NCI-H187 (cell line): ENCODE measurements around the gene TMEM178B.
"Not testable (repeated sequence)": the region's sequence is repeated elsewhere in the genome, so short reads cannot be mapped to it uniquely, and the experiment has no call there.

Experiments
- DNase-seq, 2 experiments: peaks; one replicate each; lab custom pipeline; 2025; lab: John Stamatoyannopoulos, UW

Gene TMEM178B

DNA sequence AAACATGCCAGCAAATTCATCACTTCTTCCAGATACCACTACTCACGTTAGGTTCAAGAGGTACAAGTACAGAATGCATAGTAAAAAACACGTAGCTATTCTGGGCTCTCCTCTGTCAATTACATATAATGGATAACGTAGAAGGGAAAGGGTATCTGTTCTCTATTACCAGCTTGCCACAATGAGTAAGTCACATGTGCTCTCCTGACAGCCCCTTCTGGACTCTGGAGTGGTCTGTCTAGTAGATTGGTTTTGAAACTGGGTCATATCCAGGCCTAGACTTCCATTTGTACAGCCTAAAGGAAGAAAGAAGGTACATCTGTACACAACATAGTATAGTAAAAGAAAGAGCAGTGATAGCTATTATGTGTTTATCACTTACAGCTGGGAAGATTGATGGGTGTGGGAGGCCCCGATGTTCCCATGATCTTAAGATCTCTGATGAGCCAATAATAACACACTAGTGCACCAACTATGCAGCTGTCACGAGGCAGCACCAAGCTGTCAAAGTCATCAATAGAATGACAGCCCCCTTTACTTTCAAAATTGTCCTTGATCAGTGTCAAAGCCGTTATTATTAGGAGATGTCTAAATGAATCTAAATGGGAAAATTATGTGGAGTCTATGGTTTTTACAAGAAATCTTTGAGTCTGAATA is 315.4 kb downstream of the TMEM178B start:
- DNase-seq = no peak

DNA sequence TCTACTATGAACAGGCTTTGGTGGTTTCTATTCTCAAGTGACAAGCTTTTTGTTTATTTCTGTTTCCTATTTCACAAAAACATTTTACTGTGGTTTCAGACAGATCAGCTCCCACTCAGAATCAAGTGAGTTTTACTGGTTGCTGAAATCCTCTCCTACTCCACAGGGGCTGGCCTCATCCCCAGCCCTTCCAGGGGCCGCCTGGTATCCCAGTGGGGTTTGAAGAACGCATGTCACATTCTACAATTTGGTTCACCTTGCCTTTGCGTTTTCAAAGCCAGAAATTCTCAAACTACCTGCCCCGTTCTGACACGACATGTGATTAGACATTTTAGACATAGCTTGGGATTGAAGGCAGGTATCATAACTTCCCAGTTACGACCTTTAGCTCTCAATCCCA is 316.5 kb downstream of the TMEM178B start:
- DNase-seq = no peak

DNA sequence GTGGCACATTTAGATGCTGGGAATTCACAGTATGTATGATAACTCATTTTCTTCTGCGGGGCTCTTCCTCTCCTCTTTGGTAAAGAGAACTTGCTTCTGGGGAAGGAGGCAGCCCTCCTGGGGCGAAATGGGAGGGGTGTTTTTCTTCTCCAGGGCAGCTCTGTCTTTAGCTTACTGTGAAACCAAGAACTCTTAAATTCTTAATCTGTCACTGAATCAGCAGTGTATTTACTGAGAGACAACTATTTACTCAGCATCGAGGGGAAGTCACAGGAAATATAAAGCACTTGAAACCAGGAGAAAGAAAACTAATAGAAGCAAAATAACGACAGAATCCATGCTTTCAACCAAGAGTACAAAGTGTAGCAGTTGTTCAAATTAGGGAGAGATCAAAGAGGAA is 319.2 kb downstream of the TMEM178B start:
- DNase-seq = no peak

DNA sequence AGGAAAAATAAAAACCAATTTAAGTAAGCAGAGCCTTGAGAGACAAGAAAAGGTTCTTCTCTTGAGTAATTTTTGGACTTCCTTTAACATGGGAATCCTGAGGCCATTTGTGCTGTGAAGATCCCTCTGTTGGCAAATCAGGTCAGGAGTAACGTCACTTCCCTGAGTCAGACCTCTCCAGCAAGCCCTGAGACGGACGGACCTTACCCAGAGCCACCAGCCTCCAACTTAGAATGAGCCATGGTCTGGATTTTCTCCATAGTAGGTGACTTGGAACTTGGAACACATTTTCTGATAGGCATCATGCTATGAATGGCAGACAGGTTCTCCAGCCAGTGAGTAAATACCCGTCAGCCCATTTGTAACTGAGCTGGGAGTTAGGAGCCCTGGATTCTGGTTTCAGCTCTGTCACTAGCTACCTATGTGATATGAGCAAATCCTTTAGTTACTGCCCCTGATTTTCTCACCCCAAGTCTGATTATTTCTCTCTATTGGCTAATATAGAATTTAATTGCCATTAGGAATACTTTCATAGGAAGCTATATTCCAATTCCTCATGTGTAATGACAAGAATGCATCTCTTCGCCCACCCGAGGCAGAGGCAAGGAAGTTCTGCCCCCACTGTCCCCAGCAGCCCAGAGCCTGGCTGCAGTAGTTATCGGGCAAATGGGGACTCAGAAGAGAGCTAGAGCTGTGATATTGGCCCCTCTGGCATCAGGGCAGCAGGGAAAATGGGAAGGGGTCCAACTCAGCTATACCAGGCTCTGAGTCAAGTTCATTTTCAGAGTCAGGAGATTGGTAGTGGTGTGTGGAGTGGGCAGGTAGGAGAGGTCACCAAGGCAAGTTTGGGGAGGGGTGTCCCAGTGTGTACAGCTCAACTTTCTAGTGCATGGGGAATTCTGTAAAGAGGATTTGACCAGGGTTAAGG is 323.6 kb downstream of the TMEM178B start:
- no peak for DNase-seq

DNA sequence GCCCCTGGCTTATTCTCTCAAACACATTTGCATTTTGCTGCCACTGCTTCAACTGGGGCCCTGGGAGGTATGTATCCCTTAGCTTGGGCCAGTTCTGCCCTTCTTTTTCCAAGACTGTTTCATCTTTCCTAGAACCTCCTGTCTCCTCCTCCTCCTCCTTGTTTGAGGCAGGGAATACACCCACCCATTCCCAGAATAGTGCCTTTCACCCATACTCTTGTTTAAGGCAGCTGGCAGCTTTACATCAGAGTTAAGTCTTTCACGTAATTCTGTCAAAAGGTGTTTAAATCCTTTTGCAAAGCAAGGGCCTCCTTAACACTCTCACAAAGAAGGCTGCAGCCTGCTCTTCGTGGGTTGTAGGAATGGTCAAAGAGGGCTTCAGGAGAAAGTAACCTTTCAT is 326.5 kb downstream of the TMEM178B start:
- DNase-seq = no peak

DNA sequence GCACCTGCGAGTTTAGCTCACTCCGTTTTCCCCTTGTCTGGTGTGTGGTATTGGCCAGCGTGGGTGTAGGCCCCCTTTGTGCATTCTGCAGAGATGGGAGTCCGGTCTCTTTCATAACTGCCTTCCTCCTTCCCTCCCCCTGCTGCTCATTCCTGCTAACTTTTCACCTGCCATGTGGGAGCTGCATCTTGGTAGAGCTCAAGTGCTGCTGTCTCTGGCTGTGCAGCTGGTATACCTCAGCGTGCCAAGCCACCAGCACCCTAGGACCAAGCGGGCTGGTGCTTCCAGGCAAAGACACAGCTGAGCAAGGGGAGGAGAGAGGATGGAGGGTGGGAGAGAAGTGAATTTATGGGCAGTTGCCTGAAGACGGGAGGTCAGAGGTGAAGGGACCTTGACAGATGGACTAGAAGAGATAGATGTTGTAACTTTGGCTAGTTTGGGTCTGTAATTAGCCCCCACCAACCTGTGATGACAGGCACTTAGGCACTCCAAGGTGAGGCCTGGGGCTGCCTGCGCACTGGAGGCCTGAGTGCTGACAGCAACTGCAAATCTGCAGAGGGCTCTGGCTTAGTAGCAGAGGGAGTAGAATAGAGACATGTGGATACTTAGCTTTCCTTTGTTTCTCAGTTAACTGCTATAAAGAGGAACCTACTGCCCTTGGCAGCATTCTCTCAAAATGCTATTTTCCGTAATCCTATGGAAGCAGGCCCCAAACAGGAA is 328.6 kb downstream of the TMEM178B start:
- no peak for DNase-seq

DNA sequence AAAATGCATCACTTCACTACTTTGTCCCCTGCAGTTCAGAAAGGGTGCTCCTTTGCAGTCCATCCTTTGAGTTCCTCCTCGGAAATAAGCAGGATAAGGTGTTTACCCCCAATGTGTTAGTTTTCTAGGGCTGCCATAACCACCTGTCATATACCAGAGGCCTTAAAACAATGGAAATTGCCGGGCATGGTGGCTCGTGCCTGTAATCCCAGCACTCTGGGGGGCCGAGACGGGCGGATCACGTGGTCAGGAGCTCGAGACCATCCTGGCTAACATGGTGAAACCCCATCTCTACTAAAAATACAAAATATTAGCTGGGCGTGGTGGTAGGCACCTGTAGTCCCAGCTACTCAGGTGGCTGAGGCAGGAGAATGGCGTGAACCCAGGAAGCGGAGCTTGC is 330.0 kb downstream of the TMEM178B start:
- DNase-seq = not testable (repeated sequence)

DNA sequence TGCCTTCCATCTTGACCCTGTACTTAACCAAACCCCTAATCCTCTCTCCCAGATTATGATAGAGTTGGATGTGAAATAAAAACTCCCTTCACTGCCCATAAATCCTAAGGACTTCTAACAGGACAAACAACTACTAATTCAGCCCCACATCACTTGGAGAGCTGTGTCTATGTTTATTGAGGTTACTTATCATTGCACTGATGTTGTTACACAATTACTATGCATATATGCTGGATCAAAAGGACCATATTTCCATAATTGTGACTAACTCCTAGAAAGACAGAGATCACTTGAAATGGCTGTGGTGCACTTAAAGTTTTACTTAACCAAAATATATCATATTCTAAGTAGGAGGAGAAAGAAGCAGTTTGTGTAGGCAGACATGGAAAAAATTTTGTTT is 332.5 kb downstream of the TMEM178B start:
- DNase-seq = no peak

DNA sequence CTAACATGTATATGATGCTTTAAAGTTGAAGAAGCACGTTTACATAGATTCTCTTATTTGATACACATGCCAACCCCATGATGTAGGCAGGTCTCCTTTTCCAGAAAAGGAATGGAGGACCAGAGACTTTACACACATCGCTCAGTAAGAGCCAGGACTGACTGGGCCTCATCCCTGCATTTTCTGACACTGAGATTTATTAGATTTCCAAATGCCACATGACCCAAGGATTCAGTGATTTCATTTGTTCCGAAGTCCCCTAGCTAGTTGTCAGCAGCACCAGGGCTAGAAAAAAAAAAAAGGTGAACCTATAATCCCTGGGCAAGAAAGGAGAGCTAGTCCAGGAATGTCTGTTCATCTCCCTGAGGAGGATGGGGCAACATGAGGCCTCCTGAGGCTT is 334.0 kb downstream of the TMEM178B start:
- no peak for DNase-seq

DNA sequence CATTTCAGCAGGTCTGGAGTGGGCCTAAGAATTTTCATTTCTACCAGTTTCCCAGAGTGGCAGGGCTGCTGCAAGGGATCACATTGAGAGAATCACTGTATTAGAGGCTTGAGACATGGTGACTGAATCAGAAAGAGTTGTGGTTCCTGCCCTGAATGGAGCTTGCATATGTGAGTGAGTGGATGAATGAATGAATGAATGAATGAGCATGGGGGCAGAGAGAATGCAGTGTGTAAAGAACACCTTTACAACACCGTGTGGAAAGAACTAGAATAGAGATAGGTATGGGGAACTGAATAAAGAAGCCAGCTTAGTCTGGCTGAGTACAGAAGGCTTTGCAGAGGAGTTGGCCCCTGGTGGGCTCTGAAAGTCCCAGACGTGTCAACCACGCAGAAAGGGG is 334.6 kb downstream of the TMEM178B start:
- no peak for DNase-seq

DNA sequence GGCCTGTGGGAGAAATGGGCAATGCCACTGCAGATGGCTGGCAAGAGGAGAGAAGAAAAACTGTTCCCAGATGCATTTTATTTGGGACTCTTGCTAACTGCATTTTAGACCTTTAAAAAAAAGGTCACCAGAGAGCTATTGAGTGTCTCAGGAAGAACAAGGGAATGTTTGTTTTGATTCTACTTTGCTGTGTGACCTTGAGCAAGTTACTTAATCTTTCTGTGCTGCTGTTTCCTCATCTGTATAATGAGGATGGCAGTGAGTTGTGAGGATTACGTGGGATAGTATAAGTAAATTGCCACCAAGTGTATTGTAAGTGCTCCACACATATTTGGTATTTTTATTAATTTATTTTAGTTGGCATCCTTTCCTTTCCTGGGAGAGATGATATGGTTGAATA is 335.4 kb downstream of the TMEM178B start:
- no peak for DNase-seq

DNA sequence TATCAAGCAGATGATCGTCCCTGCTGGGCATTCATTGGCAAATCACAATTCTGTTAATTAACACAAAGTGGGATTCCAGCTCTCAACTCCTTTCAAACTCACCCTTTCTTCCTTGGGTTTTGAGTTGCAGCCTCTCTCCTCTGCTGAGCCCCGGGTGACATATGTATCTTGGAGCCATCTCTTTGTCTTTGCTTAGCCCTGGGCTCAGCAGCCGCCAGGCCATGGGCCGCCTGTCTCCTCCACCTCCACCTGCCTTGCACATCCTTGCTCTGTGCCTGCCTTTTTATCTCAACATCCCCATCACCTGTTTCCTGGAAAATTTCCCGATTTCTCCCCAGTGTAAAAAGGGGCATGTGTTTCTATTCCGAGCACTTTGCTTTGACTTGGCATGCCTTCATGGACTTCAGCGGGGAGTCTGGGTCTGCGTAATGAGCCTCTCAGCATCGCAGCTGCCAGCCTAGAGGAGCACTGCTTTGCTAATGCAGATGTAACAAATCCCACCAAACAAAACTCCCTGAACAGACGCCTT is 336.0 kb downstream of the TMEM178B start:
- DNase-seq = peak; percentile 68 to 74

DNA sequence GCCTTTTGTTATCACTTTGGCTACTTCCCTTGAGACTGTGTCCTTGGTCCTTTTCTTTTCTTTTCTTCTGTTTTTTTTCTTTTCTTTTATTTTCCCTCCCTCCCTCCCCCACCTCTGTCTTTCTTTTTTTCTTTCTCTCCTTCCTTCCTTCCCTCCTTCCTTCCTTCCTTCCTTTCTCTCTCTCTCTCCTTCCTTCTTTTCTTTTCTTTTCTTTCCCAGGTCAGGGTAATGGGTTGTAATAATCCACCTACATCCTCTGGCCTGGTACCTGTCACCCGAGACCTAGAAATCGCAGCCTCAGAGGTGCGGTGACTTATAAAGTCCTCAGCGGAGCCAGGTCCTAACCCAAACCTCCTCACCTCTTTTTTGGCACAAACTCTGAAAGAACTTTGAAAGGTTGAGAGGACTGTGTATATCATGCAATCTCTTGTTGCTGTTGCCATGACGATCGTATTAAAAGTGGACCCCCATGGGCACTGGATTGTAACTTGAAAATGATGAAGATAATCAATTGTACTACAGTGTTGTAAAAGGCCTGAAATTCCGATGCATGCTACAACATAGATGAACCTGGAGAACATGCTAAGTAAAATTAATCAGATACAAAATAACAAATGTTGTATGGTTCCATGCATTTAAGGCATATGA is 336.6 kb downstream of the TMEM178B start:
- DNase-seq = no peak

DNA sequence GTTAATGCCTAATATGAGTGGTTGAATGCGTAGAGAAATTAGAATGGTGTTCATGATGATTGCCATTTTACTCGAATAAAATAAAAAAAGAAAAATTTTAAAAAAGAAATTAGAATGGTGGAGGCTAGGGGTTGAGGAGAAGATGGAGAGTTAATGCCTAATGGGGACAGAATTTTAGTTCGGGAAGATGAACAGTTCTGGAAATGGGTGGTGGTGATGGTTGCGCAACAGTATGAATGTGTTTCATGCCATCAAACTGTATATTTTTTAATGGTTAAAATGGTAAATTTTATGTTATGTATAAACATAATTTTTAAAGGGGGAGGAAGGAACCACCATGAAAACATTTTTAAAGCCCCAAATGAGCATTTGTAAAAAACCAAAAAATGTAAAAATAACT is 337.3 kb downstream of the TMEM178B start:
- DNase-seq = no peak

DNA sequence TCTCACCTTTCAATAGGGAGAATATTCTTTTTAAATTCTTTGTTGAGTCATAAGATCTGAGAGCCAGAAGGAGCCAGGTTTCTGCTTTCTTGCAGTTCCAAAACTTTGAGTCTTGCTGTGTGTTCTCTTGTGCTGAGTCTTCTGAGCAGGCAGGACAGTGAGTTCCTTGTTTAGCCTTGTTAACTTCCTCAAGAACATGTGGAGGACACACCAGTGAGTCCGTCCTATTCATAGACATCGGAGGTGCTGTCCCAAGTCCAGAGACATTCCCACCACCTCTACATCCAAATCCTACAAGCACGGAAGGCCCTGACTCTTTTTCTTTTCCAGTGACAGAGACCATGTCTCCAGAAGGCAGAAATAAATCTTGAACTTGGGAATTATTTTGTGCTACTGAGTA is 342.1 kb downstream of the TMEM178B start:
- DNase-seq = no peak

DNA sequence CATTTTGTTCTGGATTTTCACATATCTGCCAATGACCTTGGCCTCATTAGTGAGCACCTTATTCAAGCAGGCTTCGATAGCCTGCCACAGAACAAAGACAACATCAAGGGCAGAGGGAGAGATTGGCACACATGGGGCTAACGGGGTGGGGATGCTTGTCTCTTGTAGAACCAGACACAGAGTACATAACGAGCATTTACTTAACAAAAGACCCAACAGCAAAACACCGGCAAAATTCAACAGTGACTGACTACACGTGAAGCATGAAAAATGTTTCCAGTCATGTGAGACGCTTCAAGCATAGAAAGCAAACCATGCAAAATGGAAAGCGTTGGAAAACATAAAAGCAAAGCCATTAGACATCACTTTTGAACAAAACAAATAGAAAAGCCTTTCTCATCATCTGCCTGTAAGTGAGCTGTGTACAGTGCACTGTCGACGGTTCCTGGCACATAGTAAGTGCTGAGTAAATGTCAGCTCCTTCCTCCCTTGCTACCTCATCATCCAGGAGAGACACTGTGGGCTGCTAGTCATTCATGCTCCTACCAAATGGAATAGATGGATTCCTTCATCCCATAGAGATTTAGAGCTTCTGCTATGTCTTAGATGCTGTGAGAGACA is 342.9 kb downstream of the TMEM178B start:
- peak; percentile 92 to 95 for DNase-seq

DNA sequence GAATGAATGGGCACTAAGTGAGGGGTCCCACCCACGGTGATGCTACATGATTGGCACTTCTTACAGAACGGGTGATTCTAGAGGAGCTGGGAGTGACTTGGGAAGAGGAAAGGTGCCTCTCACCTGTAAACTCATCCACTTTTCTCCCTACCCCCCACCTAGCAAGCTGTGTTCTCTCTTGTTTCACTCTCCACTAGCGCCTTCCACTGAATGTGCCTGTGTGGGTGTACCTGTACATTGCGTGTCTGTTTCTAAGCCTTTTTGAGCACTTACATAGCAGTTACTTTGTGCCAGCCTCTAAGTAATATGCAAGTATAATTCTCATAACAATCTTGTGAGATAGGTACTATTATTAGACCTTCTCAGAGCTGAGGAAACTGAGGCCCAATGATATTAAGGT is 343.6 kb downstream of the TMEM178B start:
- DNase-seq = no peak

DNA sequence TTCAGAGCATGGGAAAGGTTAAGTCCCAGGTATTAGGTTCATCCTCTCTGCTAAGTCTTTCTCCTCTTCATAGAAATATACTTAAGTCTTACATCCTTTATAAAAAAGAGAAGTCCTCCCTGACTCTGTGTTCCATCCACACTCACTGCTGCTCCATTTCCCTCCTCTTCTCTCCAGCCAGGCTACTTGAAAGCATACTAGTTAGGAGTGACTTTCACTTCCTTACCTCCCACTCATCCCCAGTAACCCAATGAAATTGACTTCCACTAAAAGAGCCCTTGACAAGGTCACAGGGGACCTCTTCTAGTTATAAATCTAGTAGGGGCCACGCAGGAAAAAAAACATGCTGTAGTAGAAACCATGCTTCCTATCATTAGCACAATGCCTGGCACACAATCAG is 344.2 kb downstream of the TMEM178B start:
- DNase-seq = peak; percentile 44 to 53

DNA sequence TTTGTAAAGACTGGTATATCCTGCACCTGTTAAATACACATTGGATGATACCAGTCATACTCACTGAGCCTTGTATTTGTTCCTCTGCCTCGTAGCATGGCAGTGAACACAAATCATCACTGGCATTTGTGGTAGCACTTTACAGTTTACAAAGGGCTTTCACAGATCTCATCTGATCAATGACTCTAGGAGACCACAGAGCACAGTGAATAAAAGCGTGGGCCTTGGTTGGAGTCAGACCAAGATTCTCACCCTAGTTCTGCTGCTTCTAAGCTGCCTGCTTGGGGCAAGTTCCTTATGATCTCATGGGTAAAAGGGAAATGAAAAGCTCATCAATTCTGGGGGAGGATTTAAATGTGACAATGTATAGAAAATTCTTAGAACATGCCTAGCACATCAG is 347.4 kb downstream of the TMEM178B start:
- no peak for DNase-seq

DNA sequence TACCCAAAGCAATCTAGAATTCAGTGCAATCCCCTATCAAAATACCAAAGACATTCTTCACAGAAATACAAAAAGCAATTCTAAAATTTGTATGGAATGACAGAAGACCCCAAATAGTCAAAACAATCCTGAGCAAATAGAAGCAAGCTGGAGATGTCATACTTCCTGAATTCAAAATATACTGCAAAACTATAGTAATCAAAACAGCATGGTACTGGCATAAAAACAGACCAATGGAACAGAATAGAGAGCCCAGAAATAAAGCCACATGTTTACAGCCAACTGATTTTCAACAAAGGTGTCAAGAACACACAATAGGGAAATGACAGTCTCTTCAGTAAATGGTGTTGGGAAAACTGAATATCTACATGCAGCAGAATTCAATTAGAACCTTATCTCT is 353.3 kb downstream of the TMEM178B start:
- DNase-seq = no peak

DNA sequence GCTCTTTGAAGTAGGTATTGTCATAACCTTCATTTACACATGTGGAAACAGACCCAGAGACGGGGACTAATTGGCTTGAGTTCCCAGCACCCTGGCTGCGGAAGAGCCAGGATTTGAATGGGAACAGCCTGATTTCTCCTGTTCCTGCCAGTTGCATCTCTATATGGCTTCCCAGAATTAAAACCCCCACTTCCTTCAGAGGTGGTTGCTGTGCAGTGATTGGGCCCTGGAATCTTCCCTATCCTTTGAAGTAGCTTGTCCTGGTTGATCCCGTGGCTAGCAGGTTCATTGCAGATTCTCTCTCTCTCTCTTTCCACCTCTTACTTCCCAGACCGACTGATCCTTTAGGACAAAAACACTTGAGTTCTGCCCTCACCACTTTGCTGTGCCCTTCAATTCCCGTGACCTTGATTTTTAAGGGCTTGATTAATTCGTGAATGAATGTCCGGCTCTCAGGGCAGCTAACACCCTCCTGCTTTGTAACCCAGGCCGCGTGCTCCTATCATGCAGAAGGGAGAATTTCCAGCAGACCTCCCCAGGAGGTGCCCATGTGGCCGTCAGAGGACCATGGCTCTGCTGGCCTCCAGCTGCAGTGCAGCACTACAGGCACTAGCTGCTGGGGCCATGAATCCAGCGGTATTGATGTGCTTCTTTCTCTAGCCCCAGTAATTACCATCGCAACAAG is 356.7 kb downstream of the TMEM178B start:
- DNase-seq = peak in 1 of 2 experiments; percentile 42
